Mesothelial cell of epicardium (in vitro differentiated cells): Measurements from ENCODE around the gene CENPL. TPM values are rescaled to one million over a fixed set of nuclear protein-coding genes. Genes with fewer than 3 reads are reported as not detected.

ENCODE experiments used
- DNase-seq, 2 experiments: peaks; one replicate each; pipeline ENCODE4 v3.0.0; 2021; ENCODE audit warnings: low spot score in 2 of 2; ENCODE audit not compliant: unreplicated experiment in 2 of 2
- H3K27ac Mint-ChIP-seq: 2 replicates; pipeline ENCODE4 v1.8.0; 2021; ENCODE audit warnings: mixed read lengths
- H3K27me3 Mint-ChIP-seq: 2 replicates; pipeline ENCODE4 v1.8.0; 2021; ENCODE audit warnings: low read depth, mixed read lengths
- H3K36me3 Mint-ChIP-seq: 2 replicates; pipeline ENCODE4 v1.8.0; 2021; ENCODE audit warnings: mixed read lengths
- H3K4me1 Mint-ChIP-seq: 2 replicates; pipeline ENCODE4 v1.8.0; 2021; ENCODE audit warnings: mixed read lengths
- H3K4me3 Mint-ChIP-seq: 2 replicates; pipeline ENCODE4 v1.8.0; 2021; ENCODE audit warnings: mild to moderate bottlenecking, moderate library complexity, mixed read lengths
- H3K9me3 Mint-ChIP-seq: 2 replicates; pipeline ENCODE4 v1.8.0; 2021; ENCODE audit warnings: mixed read lengths
- CTCF ChIP-seq: fragments of 200-600 bp; sonication (generic); IDR thresholded peaks from one replicate; pipeline ENCODE4 v1.5.0; 2021; ENCODE audit warnings: antibody characterized with exemption; ENCODE audit not compliant: unreplicated experiment
- total RNA-seq: library from RNA; stranded (reverse); gene quantifications from 3 replicates; pipeline ENCODE4 v1.2.1, GENCODE V29; 2021

The CENPL gene
- total RNA-seq, 1 donor from 2014 or later: 12.0 TPM

GRCh38 chr1:173868266-173869020, 43.8 kb upstream of the CENPL start, which contains the start of gene ZBTB37:
TSS of gene ZBTB37 (plus strand) at chr1:173868380. CDS start at chr1:173870226, 1,846 bp downstream.
- Mint-ChIP-seq H3K9me3 (no peaks in the 10 kb centered on the region), H3K4me3 (peak within 1 kb of the TSS; percentile 99), H3K36me3 (peaks cover 46% of the 10 kb centered on the region), H3K27me3 (no peaks in the 10 kb centered on the region), H3K4me1 (peaks cover 44% of the 10 kb centered on the region), H3K27ac (peak within 1 kb of the TSS; percentile 99)
- TF ChIP-seq CTCF: no peak
- DNase-seq: peak; percentile 73 to 90

- Mint-ChIP-seq H3K4me1 (peaks cover 44% of the 10 kb centered on the region), H3K27ac (peak within 1 kb of the TSS; percentile 99), H3K4me3 (peak within 1 kb of the TSS; percentile 99), H3K27me3 (no peaks in the 10 kb centered on the region), H3K36me3 (peaks cover 40% of the 10 kb centered on the region), H3K9me3 (no peaks in the 10 kb centered on the region)
- peak; percentile 98 for DNase-seq
- no peak for TF ChIP-seq CTCF
Observed at GRCh38 chr1:173867753-173868265, 43.1 kb upstream of the CENPL start, which contains the start of gene GAS5. TSS of gene GAS5 (minus strand) at chr1:173867989.

GRCh38 chr1:173867141-173867752, 42.6 kb upstream of the CENPL start:
- no peaks in the 10 kb centered on the region for H3K27me3 Mint-ChIP-seq

GRCh38 chr1:173866413-173867115, 41.9 kb upstream of the CENPL start:
- H3K9me3 Mint-ChIP-seq: no peaks in the 10 kb centered on the region
- H3K36me3 Mint-ChIP-seq: peaks cover 41% of the 10 kb centered on the region
- DNase-seq: no peak
- no peaks in the 10 kb centered on the region for H3K27me3 Mint-ChIP-seq
- peaks cover 41% of the 10 kb centered on the region for H3K4me1 Mint-ChIP-seq
- no peak for TF ChIP-seq CTCF
- H3K27ac Mint-ChIP-seq: peak overlapping the region; percentile 99
- H3K4me3 Mint-ChIP-seq: peak overlapping the region; percentile 99

More at GRCh38 chr1:173867141-173867752, 42.6 kb upstream of the CENPL start:
- TF ChIP-seq CTCF: no peak
- peak overlapping the region; percentile 99 for H3K4me3 Mint-ChIP-seq
- H3K9me3 Mint-ChIP-seq: no peaks in the 10 kb centered on the region
- H3K36me3 Mint-ChIP-seq: peaks cover 39% of the 10 kb centered on the region
- peaks cover 42% of the 10 kb centered on the region for H3K4me1 Mint-ChIP-seq
- H3K27ac Mint-ChIP-seq: peak overlapping the region; percentile 99
- no peak for DNase-seq

- DNase-seq: no peak
- TF ChIP-seq CTCF: no peak
- Mint-ChIP-seq H3K9me3 (no peaks in the 10 kb centered on the region), H3K4me3 (peak overlapping the region; percentile 99), H3K4me1 (peaks cover 38% of the 10 kb centered on the region), H3K27me3 (no peaks in the 10 kb centered on the region), H3K36me3 (peaks cover 38% of the 10 kb centered on the region), H3K27ac (peak overlapping the region; percentile 99)
Observed at GRCh38 chr1:173865468-173866164, 40.9 kb upstream of the CENPL start.
